ENCODE data around the gene PPP1R14C.

Gene PPP1R14C

GRCh38 chr6:150249261-150249660 lies 106.4 kb downstream of the PPP1R14C start:
- no peak for DNase-seq

DNA sequence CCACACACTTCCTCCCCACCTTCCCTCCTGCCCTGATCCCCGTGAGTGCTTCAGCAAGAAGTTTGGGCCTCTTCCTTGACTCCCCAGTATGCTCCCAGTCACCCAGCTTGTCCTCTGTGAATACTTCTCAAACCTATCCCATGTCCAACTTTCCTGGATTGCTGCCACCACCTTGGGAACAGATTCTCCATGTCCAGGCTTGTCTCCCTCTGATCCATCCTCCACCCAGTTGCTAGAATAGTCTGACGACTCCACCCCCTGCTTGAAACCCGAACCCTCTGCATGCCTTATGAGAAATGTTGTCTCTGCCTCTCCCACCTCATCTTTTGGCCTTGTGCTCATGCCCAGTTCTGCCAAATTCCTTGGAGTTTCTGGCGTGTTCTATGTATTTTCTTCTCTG lies 108.0 kb downstream of the PPP1R14C start:
- no peak for DNase-seq

GRCh38 chr6:150251566-150252186 lies 108.8 kb downstream of the PPP1R14C start:
- DNase-seq: no peak

DNA sequence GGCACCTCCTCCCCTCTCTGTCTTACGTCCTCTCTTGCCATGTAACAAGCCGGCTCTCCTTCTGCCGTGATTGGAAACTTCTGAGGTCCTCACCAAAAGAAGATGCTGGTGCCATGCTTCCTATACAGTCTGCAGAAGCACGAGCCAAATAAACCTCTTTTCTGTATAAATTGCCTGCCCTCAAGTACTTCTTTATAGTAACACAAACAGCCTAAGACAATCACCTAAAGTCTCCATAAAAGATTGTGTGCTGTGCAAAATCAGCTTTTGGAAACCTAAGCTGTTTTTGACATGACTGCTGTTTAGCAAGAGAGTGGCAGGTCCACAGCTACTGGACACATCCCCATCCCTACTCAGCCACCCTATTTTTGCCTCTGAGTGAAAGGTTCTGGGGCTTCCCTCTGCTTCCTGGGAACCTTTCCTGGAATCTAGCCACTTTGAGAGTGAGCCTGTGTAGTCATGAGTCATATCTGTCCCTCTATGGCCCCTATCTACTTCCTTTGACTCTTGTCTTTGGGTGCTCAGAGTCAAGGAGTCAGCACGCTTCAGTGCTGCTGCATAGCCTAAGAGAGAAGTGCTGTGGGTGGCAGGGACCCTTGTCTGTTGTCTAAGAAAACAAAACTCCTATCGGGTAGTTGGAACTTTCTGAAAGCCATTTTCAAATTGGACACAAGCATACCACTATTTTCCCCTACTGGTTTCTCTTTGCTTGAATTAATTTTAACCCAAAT lies 110.0 kb downstream of the PPP1R14C start:
- DNase-seq: no peak

GRCh38 chr6:150253489-150253888 lies 110.6 kb downstream of the PPP1R14C start:
- DNase-seq: no peak

GRCh38 chr6:150254770-150255169 lies 111.9 kb downstream of the PPP1R14C start:
- no peak for DNase-seq

DNA sequence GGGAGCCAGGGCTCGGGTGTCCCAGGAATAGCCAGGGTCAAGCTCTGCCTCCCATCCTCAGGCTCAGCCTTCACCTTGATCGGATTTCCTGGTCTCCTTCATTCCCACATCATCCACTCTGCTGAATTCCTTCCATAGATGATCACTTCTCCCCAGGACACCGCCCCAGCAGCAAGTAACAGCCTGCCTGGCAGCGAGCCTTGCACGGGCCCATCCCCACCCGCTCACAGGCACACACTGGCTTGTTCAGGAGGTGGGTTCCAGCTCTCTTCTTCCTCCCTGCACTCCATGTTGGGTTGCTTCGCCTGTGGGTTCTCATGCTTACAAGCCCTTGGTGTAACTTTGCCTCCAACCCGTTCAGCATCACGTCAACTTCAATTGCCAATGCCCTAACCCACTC lies 113.0 kb downstream of the PPP1R14C start:
- DNase-seq: no peak

- DNase-seq: no peak
These were observed 113.9 kb downstream of the PPP1R14C start for GRCh38 chr6:150256618-150257272.

DNA sequence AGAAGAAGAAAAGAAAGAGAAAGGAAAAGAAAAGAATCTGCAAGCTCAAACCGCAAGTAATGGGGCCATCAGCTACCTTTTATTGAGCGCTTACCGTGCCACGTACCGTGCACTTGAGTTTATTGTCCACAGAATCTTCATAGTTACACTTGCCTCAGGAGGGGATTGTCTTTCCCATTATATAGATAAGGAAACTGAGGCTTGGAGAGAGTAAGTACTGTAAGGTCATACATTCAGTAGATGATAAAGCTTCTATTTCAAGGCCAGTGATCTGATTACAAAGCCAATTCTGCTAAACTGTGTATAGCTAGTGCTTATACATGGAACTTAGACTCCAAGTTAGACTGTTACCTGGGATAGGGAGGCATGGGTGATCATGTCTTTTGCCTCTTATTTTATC lies 115.5 kb downstream of the PPP1R14C start:
- no peak for DNase-seq

GRCh38 chr6:150260931-150261330 lies 118.1 kb downstream of the PPP1R14C start:
- DNase-seq: no peak

DNA sequence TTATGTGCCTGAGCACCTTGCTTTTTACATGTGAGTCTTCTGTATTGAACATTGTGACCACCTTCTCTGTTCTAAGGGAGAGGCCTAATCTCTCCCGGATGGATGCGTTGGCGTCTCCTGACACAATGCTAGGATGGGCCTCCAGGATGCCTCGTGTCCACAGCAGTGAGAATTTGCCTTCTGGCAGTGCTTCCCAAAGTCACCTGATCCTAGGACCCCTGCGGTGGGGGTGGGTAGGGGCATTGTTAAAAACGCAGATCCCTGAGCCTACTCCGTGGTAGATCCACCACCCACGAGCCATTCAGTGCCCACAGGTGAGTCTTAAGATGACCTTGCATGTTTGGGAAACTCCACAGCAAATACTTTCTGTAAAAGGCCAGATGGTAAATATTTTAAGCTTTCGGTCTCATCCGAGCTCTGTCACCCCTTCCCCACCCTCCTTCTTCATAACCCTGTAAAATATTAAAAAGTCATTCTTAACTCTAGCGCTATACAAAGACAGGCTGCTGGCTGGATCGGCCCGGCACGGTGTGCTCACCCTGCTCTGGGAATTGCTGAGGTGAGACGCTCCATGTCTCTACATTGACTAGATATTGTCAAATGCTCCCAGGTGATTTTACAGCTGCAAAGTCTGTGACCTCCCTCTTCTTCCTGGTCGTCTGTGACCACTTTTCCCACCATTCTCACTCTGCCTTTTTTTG lies 119.3 kb downstream of the PPP1R14C start:
- no peak for DNase-seq

DNA sequence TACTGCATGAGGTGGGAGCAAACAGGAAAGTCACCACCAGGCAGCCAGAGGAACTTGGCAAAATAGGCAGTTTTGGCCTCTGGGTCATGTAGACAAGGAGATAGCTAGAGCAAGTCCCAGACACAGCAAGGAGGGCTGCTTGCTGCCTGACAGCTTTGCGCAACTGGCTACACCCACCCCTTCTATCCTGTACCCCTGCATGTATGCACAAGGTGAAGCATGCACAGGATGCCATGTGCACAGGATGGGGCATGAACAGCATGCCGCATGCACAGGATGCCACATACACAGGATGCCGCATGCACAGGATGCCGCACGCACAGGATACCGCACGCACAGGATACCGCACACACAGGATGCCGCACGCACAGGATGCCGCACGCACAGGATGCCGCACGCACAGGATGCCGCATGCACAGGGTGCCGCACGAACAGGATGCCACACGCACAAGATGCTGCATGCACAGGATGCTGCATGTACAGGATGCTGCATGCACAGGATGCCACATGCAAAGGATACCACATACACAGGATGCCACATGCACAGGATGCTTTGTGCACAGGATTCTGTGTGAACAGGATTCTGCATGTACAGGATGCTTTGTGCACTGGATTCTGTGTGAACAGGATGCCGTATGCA lies 121.0 kb downstream of the PPP1R14C start:
- no peak for DNase-seq

GRCh38 chr6:150266309-150266708 lies 123.5 kb downstream of the PPP1R14C start:
- no peak for DNase-seq

DNA sequence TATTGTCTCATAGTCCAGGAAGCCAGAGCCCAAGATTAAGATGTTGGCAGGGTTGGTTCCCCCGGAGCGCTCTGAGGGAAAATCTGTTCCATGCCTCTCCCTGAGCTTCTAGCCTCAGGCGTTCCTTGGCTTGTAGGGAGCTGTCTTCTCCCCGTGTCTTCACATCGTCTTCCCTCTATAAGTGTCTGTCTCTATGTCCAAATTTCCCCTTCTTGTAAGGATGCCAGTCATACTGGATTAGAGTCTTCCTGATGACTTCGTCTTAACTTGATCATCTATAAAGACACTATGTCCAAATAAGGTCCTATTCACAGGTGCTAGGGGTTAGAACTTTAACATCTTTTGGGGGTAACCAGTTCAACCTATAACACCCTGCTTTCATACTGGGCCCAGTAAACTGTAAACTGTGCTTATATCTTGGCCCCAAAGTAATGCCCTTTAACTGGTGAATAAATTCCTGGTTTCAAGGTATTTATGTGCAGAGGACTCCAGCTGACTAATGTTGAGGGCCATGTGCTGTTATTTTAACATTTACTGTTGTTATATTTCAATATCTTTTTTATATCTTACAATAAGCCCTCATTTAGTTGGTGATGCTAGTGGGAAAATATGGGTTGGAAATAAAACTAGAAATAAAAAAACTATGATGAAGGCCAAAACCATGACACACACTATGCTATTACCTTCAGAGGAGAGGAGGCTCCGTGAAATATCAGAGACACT lies 124.3 kb downstream of the PPP1R14C start:
- no peak for DNase-seq

GRCh38 chr6:150267686-150268561 lies 125.1 kb downstream of the PPP1R14C start:
- no peak for DNase-seq

DNA sequence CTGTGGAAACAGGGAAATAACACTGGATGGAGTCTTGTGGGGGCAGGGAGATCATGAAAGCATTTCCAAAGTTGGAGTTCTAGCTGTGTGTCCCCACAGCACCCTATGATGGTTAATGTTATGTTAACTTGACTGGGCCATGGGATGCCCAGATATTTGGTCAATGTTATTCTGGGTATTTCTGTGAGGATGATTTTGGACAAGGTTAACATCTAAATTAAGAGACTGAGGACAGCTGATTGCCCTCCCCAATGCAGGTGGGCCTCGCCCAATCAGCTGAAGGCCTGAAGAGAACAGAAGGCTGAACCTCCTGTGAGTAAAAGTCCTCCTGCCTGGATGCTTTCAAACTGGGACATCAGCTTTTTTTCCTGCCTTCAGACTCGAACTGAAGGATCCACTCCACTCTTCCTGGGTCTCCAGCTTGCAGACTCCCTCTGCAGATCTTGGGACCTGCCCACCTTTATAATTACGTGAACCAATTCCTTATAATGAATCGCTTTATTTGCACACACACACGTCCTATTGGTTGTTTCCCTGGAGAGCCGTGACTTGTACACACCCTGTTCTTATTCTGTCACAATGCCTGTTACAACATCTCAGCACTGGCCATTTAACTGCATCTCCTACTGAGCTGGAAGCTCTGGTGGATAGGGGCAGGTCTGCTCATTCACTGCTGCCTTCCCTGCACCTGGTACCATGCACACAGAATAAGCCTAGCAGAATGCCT lies 126.4 kb downstream of the PPP1R14C start:
- no peak for DNase-seq

DNA sequence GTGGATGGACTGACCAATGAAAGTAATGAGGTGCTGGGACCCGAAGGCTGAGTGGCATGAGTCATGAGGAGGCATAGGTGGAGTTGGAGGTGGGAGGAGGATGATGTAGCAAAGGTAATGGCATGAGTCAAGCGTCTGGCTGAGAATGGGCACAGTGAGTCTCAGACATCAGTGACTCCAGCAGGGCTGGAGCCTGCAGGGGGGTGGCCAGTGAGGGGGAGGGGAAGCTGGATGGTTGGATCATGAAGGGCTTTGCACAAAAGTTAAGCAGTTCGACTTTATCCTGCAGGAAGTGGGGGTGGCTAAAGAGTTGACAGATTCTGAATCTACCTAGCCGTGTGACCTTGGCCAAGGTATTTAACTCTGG lies 127.0 kb downstream of the PPP1R14C start:
- no peak for DNase-seq

DNA sequence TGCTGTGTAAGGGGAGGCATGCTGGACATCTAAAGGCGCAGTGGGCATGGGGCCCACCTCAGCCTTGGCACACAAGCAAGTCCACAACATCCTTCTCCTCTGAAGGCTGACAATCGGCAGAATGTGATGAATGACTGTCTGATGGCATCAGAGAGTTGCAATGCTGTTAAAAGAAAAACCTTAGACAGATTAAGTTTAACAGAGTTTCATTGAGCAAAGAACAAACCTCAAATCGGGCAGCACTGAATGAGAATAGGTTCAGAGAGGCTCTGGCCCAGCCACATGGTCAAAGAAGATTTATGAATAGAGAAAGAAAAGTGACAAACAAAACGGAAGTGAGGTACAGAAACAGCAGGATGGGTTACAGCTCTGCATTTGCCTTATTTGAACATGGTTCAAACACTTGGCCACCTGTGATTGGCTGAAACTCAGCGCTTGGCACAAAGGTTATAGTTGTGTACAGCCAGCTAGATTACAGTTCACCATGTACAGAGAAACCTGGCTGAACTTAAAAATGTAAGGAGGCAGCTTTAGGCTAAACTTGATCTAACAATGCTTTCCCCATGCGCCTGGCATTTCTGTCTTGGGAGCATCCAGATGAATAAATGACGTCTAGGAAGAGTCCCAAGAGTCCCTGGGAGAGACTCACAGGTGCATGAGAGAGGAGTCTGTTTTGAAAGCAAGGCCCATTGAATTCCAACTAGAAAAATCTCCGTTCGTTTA lies 127.6 kb downstream of the PPP1R14C start:
- DNase-seq: no peak

- DNase-seq: no peak
These were observed 128.3 kb downstream of the PPP1R14C start for GRCh38 chr6:150271172-150271500.

Data from right kidney (tissue), 1 donor.